22Rv1 (cell line): ENCODE data around the gene CACNG1.

ENCODE experiments used
- H3K27ac ChIP-seq: fragments of 450-650 bp; 2 replicates; pipeline ENCODE4 v1.5.1; 2017
- ZFX ChIP-seq: fragments of 450-650 bp; IDR thresholded peaks from 2 replicates; pipeline ENCODE4 v1.6.1; 2017; ENCODE audit warnings: antibody characterized with exemption, borderline replicate concordance
- TF ChIP-seq, protein P1 (sequence below): fragments of 450-650 bp; IDR thresholded peaks from 2 replicates; pipeline ENCODE4 v1.5.1; 2017; ENCODE audit warnings: mild to moderate bottlenecking

CACNG1 gene, protein sequence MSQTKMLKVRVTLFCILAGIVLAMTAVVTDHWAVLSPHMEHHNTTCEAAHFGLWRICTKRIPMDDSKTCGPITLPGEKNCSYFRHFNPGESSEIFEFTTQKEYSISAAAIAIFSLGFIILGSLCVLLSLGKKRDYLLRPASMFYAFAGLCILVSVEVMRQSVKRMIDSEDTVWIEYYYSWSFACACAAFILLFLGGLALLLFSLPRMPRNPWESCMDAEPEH

DNA sequence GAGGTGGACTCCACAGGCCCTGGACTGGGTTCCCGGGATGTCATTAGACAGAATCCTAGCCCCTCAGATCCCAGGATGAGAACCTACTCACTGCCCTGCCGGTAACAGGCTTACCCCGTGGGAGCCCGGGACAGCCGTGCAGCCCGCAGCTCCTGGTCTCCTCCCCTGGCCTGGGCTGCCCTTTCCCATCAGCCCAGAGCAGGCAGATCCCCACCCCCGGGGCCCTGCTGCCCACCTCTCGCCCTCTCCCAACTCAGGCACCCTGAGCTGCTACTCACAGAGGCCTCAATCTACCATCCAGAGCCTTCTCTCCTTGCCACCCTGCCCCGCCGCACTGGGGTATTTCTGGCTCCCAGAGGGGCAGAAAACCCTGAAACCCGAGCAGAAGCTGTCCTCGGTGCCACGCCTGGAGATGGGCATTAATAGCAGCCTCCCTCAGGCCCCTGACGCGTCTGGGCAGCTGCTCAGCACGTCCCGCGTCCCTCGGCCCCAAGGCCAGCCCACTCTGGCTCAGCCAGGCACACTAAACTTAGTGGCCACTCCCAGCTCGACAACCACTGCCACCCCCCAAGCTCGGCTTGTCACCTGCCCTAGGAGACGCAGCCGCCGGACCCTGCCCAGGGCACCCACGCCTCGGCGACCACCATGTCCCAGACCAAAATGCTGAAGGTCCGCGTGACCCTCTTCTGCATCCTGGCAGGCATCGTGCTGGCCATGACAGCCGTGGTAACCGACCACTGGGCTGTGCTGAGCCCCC, at the start of gene CACNG1:
TSS of gene CACNG1 (plus strand) at position 539 of the 757 bp plus-strand sequence. CDS start at position 646, 107 bp downstream.
- no peak within 1 kb of the TSS for H3K27ac ChIP-seq
- TF ChIP-seq, protein P1, sequence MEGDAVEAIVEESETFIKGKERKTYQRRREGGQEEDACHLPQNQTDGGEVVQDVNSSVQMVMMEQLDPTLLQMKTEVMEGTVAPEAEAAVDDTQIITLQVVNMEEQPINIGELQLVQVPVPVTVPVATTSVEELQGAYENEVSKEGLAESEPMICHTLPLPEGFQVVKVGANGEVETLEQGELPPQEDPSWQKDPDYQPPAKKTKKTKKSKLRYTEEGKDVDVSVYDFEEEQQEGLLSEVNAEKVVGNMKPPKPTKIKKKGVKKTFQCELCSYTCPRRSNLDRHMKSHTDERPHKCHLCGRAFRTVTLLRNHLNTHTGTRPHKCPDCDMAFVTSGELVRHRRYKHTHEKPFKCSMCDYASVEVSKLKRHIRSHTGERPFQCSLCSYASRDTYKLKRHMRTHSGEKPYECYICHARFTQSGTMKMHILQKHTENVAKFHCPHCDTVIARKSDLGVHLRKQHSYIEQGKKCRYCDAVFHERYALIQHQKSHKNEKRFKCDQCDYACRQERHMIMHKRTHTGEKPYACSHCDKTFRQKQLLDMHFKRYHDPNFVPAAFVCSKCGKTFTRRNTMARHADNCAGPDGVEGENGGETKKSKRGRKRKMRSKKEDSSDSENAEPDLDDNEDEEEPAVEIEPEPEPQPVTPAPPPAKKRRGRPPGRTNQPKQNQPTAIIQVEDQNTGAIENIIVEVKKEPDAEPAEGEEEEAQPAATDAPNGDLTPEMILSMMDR = no peak
- TF ChIP-seq ZFX = no peak

DNA sequence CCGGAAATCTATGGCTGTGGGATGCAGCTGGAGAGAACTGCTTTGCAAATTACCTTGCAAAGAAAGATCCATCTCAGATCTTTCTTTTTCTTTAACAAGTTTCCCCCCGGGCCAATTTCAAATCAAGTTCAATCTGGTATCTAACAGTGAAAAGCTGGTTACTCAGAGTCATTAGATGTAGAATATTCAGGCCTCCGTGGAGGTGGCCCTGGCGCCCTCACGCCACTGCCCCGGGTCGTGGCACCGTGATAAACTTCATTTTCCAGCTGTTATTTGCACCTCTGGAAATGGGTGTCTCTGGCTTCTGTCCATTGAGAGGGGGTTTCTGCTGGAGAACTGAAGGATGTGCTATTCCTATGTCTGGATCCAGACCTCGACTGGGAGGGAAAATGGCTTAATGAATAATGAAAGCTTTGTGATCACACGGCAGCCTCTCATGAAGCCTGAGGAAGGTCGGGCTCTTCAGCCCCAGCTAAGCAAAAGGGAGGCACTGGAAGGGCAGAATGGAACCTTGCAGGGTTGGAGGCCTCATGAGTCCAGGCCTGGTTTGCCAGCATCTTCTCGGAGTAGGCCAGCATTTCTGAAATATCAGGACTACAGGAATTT, 49.3 kb upstream of the CACNG1 start:
- no peak for TF ChIP-seq ZFX
- TF ChIP-seq, protein P1 = no peak
- no peak overlapping the region for H3K27ac ChIP-seq

DNA sequence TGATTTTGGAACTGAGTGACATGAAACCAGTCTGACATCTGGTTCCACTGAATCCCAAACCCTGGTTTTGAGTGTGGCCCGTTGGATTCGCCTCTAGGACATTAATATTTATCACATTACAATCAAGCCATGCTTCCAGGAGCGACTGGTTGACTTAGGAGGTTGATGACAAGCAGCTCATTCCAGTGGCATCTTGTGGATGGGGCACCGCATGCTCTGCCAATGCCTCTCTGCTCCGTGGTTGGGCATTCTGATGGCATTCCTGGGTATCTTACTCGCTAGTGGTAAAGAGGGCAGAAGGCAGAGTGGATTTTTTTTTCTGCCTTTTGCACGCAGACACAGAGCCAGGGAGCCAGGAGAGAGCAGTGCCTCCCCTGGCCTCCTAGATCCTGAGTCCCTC, 48.4 kb upstream of the CACNG1 start:
- H3K27ac ChIP-seq = no peak overlapping the region
- TF ChIP-seq, protein P1 = no peak

DNA sequence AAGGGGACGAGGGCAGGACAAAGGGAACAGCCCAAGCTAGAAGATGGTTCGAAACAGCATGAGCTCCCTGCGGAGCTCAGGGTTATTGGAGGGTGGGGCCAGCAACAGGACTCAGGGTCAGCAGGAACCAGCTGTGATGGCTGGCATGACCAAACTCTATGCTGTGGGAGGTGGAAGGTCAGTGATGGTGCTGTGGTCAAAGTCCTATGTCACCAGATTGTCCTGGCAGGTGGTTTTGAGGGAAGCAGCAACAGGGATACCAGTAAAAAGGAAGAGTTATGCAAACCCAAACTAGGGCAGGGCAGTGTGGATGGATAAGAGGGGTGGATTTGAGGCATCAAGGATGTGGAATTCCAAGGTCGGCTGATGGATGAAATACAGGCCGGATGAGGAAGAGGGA, 47.4 kb upstream of the CACNG1 start:
- H3K27ac ChIP-seq = no peak overlapping the region
- TF ChIP-seq, protein P1 = no peak
- TF ChIP-seq ZFX = no peak

DNA sequence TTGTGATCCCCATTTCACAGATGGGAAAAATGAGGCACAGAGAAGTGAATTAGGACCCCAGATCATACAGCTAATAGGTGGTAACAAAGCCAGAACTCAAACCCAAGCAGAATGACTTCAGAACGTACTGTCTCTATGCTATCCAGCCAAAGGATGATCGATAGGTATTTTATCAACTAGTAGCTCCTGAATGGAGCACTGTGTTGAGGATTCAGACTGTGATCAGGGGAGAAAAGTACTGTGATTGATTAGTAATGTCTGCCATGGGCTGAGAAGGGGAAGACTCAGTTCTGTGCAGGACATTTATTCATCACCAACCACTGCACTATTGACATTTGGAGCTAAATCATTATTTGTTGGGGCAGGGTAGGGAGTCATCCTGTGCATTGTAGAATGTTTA, 41.1 kb upstream of the CACNG1 start:
- TF ChIP-seq, protein P1 = no peak
- TF ChIP-seq ZFX = no peak
- H3K27ac ChIP-seq = no peak overlapping the region

DNA sequence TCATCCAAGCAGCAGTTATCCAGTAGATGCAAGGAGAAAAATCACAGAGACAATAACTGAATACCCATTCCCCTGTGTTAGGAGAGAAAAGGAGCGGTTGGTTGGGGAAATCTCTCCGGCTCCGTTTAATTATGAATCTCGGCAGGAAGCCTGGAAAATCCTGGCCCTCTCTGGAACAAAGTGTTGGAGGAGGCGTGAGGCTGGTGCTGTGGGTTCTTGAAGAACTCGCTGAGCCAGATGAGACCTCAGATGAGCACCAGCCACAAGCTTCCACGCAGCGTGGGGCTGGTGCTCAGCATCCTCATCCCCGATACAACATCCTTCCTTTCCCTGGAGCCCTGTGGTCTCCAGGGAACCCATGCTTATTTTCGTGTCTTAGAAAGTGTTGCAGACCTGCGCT, 40.2 kb upstream of the CACNG1 start:
- H3K27ac ChIP-seq = no peak overlapping the region
- no peak for TF ChIP-seq ZFX
- TF ChIP-seq, protein P1 = no peak

DNA sequence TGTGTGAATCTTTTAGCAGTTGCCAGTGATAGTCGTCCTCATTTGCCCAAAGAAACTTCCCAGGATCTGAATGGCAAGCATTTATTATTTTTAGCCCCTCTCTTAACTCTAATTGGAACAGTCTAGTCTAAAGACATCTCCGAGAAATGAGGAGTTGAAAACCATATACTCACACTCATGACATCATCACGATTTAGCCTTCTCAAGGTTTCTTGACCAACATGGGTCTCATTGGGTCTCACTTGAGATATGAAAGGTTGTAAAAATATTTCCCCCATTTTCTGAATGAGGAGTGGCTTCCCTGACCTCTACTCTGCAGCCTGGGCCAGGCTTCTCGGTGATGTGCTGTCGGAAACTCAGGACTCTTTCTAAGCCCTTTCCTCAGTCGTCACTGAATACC, 37.1 kb upstream of the CACNG1 start:
- H3K27ac ChIP-seq = no peak overlapping the region
- no peak for TF ChIP-seq ZFX
- TF ChIP-seq, protein P1 = no peak
